SK-N-SH (cell line): ENCODE measurements around the gene TMEM52B.

Experiments
- EP300 ChIP-seq, 2 experiments: IDR thresholded peaks; 2 replicates each; pipeline versions ENCODE4 v1.4.0 to v1.6.1; 2012; ENCODE audit warnings: borderline replicate concordance in 1 of 2, low read depth in 1 of 2, low read length in 1 of 2
- EZH2phosphoT487 ChIP-seq: fragments of 200-600 bp; sonication (generic); IDR thresholded peaks from 2 replicates; pipeline ENCODE4 v1.6.1; 2017; ENCODE audit warnings: low read depth, mixed run types, mild to moderate bottlenecking, antibody characterized with exemption, moderate library complexity, borderline replicate concordance
- FOXJ3 ChIP-seq: sonication (generic); formaldehyde crosslinking; IDR thresholded peaks from 2 replicates; pipeline ENCODE4 v1.5.1; 2020; ENCODE audit warnings: mild to moderate bottlenecking, missing genetic modification reagents
- GABPA ChIP-seq: IDR thresholded peaks from 2 replicates; pipeline ENCODE4 v1.4.0; 2012; ENCODE audit warnings: low read depth, mild to moderate bottlenecking
- MEF2A ChIP-seq: IDR thresholded peaks from 2 replicates; pipeline ENCODE4 v1.4.0; 2012; ENCODE audit warnings: low read depth, borderline replicate concordance
- NFIC ChIP-seq: IDR thresholded peaks from 2 replicates; pipeline ENCODE4 v1.4.0; 2012; ENCODE audit warnings: borderline replicate concordance
- POLR2AphosphoS5 ChIP-seq: IDR thresholded peaks from 2 replicates; pipeline ENCODE4 v1.6.1; 2012; ENCODE audit warnings: low read depth, low read length
- RAD21 ChIP-seq: IDR thresholded peaks from 2 replicates; pipeline ENCODE4 v1.6.1; 2012; ENCODE audit warnings: mild to moderate bottlenecking, low read length
- RCOR1 ChIP-seq: fragments of 150-350 bp; IDR thresholded peaks from 2 replicates; pipeline ENCODE4 v1.6.1; 2017; ENCODE audit warnings: antibody characterized with exemption, low read length
- RFX5 ChIP-seq: IDR thresholded peaks from 2 replicates; pipeline ENCODE4 v1.6.1; 2012; ENCODE audit warnings: mild to moderate bottlenecking, improper control_type of control experiment, low read length
- USF2 ChIP-seq: fragments of 150-350 bp; IDR thresholded peaks from 2 replicates; pipeline ENCODE4 v1.6.1; 2017; ENCODE audit warnings: antibody characterized with exemption, low read length, low read depth, borderline replicate concordance
- TF ChIP-seq, protein P1 (sequence below): fragments of 200-600 bp; sonication (generic); IDR thresholded peaks from 2 replicates; pipeline ENCODE4 v1.6.1; 2017; ENCODE audit warnings: antibody characterized with exemption, mild to moderate bottlenecking, moderate library complexity

DNA sequence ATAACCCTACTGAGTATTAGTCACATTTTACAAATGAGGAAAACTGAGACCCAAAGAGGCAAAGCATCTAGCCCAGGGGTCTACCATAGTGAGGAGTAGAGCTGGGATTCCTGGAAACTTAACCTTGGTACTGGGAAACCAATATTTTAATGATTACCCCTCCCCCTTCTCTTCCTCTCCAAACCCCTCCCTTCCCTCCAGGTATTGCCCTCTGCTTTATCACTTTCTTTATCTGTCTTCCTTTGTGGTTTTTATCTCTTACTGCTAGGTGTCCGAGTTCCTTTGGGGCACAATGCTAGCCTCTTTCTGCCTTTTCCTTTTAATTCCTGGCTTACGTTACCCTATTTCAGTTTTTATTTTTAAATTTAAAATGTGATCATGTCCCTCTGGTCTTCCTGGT, 36.6 kb downstream of the TMEM52B start:
- TF ChIP-seq, protein P1, sequence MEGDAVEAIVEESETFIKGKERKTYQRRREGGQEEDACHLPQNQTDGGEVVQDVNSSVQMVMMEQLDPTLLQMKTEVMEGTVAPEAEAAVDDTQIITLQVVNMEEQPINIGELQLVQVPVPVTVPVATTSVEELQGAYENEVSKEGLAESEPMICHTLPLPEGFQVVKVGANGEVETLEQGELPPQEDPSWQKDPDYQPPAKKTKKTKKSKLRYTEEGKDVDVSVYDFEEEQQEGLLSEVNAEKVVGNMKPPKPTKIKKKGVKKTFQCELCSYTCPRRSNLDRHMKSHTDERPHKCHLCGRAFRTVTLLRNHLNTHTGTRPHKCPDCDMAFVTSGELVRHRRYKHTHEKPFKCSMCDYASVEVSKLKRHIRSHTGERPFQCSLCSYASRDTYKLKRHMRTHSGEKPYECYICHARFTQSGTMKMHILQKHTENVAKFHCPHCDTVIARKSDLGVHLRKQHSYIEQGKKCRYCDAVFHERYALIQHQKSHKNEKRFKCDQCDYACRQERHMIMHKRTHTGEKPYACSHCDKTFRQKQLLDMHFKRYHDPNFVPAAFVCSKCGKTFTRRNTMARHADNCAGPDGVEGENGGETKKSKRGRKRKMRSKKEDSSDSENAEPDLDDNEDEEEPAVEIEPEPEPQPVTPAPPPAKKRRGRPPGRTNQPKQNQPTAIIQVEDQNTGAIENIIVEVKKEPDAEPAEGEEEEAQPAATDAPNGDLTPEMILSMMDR, result no peak
- no peak for TF ChIP-seq EP300 (IDR thresholded peaks at IDR 0.05; ENCODE audit: borderline replicate concordance in 1 of 2, low read depth in 1 of 2, low read length in 1 of 2)
- no peak for TF ChIP-seq POLR2AphosphoS5
- TF ChIP-seq RCOR1, result no peak
- TF ChIP-seq GABPA, result no peak
- TF ChIP-seq EZH2phosphoT487, result no peak
- TF ChIP-seq RFX5, result no peak
- TF ChIP-seq USF2, result no peak
- no peak for TF ChIP-seq NFIC
- no peak for TF ChIP-seq FOXJ3
- TF ChIP-seq RAD21, result no peak
- TF ChIP-seq MEF2A, result no peak
